ENCODE data around the gene COL1A1.
A peak's percentile ranks its signal among the peaks of the same experiment; 100 is the strongest.

The COL1A1 gene

DNA sequence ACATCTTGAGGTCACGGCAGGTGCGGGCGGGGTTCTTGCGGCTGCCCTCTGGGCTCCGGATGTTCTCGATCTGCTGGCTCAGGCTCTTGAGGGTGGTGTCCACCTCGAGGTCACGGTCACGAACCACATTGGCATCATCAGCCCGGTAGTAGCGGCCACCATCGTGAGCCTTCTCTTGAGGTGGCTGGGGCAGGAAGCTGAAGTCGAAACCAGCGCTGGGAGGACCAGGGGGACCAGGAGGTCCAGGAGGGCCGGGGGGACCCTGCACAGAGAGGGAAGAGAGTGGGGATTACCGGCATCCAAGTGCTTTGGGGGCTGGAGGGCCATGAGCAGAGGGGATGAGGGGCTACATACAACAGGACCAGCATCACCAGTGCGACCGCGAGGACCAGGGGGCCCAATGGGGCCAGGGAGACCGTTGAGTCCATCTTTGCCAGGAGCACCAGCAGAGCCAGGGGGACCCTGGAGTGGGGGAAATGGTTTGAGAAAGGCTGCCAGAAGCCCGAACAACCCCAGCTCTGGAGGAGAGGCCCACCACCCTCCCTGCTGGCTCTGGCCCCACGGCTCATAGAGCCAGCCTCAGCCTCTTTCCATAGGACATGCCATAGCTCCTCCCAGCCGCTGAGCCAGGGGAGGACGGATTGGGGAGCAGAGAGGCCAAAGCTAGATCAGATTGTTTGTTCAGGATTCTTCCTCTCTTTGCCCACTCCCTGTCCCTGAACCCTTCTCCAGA is 14.6 kb downstream of the COL1A1 start:
- no peak for DNase-seq (ENCODE audit: low spot score)

DNA sequence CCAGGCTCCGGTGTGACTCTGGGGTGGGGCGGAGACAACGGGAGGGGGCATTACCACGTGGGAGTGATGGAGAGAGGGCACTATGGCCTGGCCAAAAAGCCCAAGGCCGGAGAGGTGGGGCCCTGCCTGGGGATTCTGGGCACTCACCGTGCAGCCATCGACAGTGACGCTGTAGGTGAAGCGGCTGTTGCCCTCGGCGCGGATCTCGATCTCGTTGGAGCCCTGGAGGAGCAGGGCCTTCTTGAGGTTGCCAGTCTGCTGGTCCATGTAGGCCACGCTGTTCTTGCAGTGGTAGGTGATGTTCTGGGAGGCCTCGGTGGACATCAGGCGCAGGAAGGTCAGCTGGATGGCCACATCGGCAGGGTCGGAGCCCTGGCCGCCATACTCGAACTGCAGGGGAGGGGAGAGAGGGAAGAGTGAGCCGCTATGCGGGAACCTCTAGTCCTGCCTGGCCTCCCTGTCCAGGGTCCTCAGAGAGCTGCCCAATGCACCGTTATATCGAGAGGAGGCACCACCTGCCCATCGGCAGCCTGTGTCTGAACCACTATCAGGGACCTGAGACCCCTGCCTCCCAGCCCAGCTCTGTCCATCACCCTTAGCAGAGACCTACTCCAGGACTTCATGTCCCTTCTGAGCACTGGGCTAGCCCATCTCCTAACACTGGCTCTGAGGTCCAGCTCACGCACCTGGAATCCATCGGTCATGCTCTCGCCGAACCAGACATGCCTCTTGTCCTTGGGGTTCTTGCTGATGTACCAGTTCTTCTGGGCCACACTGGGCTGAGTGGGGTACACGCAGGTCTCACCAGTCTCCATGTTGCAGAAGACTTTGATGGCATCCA is 15.6 kb downstream of the COL1A1 start:
- no peak for DNase-seq (ENCODE audit: low spot score)

DNA sequence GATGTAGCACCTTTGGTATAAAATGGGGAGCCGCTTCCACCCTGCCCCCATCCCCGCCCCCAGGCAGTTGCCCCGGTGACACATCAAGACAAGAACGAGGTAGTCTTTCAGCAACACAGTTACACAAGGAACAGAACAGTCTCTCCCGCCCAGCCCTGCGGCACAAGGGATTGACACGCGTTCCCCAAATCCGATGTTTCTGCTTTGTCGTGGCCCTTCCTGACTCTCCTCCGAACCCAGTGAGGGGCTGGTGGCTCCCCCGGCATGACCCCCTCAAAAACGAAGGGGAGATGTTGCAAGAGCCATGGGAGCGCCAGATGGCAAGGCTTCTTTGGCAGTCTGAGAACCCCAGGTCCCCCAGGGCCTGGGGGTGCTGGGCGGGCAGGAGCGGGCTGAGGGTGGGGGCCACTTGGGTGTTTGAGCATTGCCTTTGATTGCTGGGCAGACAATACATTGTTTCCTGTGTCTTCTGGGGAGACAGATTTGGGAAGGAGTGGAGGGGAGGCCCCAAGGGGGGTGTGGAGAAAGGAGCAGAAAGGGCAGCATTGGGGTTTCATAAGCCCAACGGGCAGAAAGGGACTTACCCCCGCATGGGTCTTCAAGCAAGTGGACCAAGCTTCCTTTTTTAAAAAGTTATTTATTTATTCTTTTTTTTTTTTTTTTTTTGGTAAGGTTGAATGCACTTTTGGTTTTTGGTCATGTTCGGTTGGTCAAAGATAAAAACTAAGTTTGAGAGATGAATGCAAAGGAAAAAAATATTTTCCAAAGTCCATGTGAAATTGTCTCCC is 16.6 kb downstream of the COL1A1 start:
- DNase-seq (ENCODE audit: low spot score): no peak

DNA sequence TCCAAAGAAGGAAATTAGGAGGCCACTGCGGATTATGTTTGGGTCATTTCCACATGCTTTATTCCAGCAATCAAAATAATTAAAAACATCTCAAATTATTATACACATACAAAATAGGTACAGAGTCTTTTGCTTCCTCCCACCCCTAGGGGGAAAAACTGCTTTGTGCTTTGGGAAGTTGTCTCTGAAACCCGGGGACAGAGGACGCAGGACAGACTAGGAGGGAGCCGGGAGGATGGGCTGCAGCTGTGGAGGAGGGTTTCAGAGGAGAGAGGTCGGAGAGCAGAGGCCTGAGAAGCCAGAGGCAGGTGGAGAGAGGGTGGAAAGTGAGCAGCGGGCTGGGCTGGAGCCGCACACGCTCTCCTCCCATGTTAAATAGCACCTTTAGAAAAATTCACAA is 17.4 kb downstream of the COL1A1 start:
- no peak for DNase-seq (ENCODE audit: low spot score)

DNA sequence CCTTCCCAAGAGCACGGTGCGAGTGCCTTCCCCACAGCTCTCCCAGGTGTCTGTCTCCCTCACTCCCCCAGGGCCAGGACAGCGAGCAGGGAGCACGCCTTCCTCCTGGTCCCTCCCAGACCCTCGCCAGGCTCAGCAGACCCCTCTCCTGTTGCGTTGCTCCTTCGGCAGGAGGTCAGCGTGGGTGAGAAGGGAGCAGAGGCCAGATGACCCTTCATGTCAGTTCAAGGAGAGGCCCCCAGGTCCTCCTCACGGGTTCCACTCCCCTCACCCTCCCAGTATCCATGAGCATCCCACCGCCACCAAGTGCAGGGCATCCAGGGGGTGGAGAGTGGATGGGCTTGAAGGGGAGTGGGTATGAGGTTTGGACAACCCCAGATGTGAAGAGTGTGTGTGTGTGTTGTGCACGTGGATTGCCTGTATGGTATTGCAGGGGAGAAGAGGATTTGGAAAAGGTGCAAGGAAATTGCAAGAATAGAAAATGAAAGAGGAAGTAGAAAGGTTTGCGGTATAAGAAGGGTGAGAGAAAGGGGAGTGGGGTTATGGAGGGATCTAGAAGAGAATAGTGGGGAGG is 17.9 kb downstream of the COL1A1 start:
- DNase-seq (ENCODE audit: low spot score): no peak

DNA sequence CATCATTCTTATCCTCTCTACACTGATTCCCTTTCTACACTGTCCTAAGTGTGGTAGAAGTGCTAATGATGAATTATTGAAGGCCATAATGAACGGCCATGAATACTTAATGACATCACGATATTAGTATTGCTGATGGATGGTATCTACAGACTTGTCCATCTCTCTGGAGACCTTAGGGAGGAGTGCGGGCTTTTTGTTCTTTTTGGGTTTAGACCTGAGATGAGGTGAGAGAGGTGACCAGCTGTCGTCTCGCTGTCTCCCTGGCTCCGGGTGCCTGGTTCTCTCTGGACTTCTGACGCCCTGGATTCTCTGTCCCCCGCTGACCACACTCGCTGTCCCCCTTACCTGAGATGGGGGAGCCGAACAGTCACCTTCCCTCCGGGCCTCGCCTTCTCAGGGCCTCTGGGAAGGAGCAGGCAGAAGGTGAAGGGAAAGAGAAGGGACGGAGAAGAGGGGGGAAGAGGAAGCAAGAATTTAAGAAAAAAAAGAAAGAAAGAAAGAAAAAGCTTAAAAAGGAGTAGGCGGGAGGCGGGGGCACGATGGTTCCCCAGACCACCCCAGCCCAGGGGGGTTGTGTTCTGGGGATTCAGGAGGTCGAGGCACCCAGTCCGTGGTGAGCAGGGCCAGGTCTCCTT is 18.5 kb downstream of the COL1A1 start:
- DNase-seq (ENCODE audit: low spot score): no peak

DNA sequence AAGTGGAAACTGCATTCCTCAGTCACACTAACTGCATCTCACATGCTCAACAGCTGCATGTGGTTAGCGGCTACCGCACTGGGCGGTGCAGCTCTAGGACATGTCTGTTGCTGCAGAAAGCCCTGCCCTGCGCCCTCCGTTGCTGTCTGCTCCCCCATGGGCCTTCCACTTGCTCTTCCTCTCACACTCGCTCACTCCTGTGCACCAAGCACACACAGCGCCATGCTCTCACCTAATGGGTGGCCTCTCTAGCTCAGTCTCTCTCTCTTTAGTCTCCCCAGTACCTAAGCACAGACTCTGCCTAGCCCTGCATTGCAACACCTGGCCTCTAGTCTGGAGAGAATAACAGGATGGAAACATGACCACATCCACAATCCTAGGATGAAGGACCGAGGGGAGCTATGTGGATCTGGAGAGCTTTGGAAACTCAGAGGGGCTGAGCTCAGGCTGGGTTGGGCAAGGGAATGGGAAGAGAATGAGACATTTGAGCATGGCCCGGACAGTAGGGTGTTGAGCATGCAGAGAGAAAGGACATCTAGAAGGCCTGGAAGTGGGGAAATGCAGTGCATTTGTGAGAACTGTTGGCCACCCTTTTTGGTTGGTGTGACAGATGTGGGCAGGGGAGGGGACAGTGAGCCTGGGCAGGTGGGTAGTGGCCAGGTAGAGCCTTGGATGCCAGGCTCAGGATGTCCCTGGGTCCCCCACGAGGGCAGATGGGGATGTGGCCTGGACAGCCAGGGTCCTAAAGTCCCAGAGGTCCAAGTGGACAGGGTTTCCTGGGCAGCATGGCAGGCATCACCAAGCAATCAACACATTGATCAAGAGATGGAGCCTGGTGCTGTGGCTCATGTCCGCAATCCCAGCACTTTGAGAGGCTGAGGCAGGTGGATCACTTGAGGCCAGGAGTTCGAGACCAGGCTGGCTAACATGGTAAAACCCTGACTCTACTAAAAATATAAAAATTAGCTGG is 19.6 kb downstream of the COL1A1 start:
- no peak for DNase-seq (ENCODE audit: low spot score)

DNA sequence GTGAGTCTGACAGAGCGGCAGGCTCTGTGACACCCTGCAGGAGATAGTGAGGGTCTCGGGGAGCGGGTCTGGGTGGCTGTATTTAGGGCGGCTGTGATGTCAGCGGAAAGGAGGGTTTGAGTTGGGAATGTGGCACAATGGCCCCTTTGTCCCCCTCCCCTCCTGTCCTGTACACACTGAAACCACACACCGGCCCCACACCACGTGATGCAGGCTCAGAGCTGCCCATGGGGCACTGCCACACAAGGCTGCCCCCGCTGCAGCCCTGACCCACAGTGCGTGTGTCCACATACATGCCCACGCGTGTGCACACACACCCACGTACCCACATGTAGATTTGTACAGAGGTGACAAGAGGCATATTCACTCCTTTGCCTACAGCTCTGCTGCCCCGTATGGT is 20.3 kb downstream of the COL1A1 start:
- DNase-seq (ENCODE audit: low spot score): peak; percentile 57

DNA sequence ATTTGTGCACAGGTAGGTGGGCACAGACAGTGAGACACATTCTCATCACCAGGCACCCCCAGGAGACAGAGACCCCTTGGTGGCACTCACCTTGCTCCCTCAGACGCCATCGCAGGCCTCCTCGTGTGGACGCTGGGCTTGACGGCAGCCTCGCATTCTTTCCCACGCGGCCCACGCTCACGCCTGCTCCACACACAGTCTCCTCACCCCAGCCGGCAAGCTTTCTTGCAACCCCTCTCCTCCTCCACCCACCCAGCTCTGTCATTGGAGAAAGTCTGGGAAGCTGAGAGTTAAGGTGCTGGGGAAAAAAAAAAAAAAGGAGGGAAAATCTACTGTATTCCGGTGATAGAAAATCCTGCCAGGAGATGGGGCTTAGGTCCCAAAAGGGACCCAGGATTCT is 20.8 kb downstream of the COL1A1 start:
- no peak for DNase-seq (ENCODE audit: low spot score)

DNA sequence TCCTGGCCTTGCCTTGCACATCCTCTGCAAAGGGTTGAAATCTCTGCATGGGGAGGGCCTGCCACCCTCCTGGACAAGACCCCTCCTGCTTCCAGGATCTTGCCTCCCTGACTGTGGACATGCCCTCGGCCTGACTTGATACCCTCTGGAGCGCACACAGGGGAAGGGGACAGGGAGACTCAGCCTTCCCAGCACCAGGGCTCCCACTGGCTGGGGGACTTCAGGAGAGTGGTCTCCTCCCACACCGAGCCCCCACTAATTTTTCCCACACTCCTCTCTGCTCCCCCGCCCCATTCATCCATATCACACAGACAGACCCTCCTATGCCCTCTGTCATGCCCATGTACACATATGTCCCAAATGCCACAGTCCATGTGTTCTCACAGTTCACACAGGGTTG is 21.3 kb downstream of the COL1A1 start:
- no peak for DNase-seq (ENCODE audit: low spot score)

DNA sequence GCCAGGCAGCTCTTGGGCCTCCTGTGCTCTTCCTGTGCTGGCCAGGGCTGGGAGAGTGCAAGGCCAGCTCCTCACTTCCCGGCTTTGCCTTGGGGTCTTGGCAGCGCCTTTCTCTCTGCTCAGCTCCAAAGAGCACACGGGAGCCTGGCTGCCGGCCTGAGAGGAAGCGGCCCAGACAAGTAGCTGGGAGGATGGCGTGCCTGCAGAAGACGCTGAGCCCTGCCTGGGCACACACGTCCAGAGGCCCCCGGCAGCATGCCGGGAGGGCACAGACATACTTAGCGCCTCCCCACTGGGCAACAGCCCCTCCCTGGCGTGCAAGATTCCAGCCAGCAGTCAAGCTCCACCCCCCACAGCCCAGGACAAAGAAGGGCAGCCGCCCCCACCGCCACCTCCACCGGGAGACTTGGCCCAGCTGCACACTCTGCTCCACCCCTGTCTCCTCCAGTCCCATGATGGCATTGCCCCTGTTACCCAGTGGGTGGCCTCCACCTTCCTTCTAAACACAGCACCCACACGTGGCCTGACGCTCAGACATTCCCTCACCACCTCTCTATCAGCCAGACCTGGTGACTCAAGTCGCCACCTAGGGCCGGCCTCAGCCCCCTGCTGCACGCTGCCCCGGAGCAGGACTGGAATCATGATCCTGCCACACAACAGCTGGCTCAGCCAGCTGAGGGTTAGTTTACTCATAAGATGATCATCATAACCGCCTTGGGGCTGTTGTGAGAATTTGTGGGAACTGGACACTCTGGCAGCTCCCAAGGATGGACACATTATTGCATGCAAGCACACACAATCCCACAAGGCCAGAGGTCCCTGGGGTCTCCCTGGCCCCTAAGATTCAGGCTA is 23.2 kb downstream of the COL1A1 start:
- DNase-seq (ENCODE audit: low spot score): no peak

DNA sequence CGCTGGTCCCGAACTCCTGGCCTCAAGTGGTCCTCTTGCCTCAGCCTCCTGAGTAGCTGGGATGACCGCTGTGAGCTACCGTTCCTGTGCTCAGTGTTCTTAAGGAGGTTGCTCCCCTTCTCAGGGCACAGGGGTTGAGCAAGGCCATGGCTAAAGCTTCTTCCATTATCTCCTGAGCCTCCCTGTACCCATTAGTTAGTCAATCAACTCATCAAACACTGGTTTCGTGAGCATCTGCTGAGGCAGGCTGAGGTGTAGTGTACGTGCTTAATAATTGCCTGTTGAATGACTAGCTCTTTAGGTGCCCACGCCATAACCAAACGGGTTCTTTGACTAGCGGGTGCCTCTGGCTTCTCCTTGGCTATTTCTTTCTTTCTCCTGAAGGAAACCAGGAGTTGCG is 24.0 kb downstream of the COL1A1 start:
- DNase-seq (ENCODE audit: low spot score): no peak

DNA sequence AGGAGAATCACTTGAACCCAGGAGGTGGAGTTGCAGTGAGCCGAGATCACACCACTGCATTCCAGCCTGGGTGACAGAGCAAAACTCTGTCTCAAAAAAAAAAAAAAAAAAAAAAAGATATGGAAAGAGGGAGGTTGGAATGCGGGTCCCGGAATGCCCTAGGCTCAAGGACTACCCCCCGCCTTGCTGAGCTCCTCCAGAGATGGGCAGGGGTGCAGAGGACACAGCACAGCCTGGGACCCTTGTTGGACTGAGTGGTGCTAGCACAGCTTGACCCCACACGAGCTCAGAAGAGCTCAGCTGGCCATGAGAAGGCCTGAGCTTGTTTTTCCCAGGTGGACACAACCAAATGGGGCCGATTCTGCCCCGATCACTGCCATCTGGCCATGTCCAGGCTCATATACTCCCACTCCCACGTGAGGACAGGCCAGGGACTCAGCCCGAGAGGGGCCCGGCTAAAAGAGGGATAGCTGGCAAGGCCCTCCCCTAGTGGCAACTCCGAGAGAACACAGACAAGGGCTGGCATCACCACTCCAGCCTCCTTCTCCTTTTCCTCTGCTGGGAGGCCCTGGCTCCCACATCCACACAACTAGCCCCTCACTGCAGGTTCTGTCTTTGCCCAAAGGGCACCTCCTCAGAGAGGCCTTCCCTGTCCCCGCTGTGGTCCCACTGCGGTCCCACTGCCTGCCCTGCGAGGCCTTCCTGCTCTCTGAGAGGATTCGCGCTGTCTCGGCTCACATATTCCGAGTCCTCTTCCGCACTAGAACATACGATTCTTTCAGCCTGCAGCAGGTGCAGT is 24.7 kb downstream of the COL1A1 start:
- no peak for DNase-seq (ENCODE audit: low spot score)

DNA sequence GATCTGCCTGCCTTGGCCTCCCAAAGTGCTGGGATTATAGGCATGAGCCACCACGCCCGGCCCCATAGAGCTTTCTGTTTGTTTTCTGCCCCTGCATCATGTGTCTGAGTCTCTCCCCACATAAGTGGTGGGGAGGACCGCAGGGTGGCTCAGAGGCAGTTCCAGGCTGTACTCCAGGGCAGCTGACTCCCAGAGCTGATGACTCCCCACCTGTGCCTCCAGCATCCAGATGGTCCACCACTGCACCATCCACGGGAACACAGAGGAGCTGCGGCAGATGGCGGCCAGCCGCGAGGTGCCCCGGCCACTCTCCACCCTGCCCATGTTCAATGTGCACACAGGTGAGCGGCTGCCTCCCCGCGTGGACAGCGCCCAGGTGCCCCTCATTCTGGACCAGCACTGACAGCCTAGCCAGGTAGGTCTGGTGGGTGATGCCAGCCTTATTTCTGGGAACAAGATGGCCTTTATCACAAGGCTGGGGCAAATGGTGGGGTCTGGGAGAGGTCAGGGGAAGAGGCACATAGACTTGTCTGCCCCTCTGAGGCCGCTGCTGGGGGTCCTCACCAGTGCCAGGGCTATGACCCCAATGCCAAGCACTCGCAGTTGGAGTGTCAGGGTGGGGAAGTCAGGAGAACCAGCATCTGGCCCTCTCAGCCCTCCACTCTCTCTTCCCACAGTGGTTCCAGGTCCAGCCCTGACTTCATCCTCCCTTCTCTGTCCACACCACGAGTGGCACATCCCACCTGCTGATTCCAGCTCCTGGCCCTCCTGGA is 26.2 kb downstream of the COL1A1 start:
- no peak for DNase-seq (ENCODE audit: low spot score)

DNA sequence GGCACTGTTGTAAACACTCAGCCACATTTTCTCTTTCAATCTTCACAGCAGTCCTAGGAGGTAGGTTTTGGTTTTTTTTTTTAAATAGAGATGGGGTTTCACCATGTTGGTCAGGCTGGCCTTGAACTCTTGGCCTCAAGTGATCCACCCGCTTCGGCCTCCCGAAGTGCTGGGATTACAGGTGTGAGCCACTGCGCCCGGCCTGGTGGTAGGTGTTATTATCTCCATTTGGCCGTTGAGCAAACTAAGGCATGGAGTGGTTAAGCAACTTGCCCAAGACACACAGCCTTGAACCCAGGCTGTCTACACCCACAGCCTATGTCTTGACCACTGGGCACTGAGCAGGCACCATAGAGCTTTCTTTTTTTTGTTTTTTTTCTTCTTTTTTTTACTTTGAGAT is 27.0 kb downstream of the COL1A1 start:
- DNase-seq (ENCODE audit: low spot score): no peak

DNA sequence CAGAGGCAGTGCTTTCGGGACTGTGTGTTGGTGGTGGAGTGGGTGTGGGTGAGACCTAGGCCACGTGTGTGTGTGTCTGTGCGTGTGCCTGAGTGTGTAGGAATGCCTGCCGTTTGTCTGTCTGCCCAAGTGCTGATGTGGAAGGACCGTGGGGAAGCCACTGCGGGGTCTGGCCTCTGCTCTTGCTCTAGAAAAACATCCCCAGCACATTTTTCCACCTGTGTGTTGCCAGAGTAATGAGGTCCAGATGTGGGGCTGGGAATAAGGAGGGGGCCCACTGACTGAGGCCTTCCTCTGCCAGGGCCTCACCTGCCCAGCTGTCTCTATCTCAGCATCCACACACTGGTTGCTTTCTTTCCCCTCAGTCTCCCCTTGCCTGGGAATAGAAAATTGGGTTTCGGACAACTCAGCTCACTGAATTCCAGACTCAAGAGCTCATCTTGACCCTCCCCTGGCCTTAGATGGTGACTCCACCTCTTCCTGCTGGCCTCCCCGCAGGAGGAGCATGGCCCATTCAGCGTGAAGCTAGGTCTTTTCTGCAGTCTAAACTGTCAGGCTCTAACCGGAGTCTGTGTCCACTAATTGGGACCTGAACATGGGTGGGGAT is 28.0 kb downstream of the COL1A1 start:
- no peak for DNase-seq (ENCODE audit: low spot score)

DNA sequence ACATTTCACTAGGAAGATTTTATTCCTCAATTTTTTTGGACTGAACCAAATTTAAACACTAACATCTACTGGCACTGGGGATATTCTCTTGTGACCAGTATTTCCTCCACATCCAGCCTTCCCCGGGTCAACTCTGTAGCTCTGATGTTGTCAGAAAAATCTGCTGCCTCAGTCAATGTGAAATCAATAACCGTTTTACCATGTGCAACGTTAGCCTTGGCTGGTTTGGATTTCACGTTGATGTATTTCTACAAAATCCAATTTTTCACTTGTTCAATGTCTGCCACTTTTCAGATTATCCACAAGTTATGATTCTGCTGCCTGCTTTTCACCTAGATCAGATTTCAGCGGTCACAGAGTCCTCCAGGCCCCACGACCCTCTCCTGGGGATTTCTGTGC is 28.5 kb downstream of the COL1A1 start:
- DNase-seq (ENCODE audit: low spot score): no peak

DNA sequence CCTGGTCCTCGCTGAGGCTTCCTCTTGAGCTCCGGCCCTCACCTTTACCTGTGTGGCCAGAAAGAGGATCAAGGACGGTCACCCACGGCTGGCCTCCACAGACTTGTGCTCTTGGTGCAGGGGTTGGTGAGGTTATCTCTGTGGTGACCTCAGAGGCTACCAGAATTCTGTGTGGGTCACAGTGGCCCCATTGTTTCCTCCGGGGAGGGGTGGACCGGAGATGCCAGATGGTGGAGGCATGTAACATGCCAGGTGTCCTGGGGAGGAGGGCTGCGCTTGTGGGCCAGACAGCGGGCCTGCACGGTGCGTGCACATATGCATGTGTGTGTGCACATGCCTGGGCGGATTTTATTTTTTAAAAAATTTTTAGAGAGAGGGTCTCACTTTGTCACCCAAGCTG is 29.3 kb downstream of the COL1A1 start:
- no peak for DNase-seq (ENCODE audit: low spot score)
